Renal cortex interstitium (tissue), 15 donors: Measurements from ENCODE around the gene BOLA2. TPM values are rescaled to one million over a fixed set of nuclear protein-coding genes. Genes with fewer than 3 reads are reported as not detected.
"Not testable (repeated sequence)": the region's sequence is repeated elsewhere in the genome, so short reads cannot be mapped to it uniquely, and the experiment has no call there.

Experiments used
- DNase-seq, 11 donors: peaks; one replicate each; pipeline ENCODE4 v3.0.0-alpha.2; 2013; ENCODE audit warnings: low read depth in 9 of 11, low spot score in 4 of 11; ENCODE audit errors: extremely low read depth in 1 of 11
- long read RNA-seq, 16 experiments: transcript quantifications; one replicate each; lab custom pipeline, GENCODE V29; 2026
- polyA plus RNA-seq, 3 donors: library from polyadenylated mRNA; unstranded; fragments of 120-200 nt; gene quantifications; one replicate each; pipeline ENCODE4 v1.2.1, GENCODE V29; 2013; ENCODE audit not compliant: insufficient read length in 3 of 3

BOLA2 gene
- polyA plus RNA-seq = 1 to 10 TPM; 5.0 to 5.3 (median 5.0) TPM
- long read RNA-seq, donor 1, transcript BOLA2-201 (3 exons, 1,012 nt) = major isoform, 10 of 10 reads
- long read RNA-seq, donor 1, partial matches to known transcripts = 0 of 10 reads
- long read RNA-seq, donor 1, other reads (novel, unspliced or antisense) = 0 of 10 reads
- long read RNA-seq, donor 2, transcript BOLA2-201 (3 exons, 1,012 nt) = major isoform, 11 of 11 reads
- long read RNA-seq, donor 2, partial matches to known transcripts = 0 of 11 reads
- long read RNA-seq, donor 2, other reads (novel, unspliced or antisense) = 0 of 11 reads
- long read RNA-seq, donor 3, transcript BOLA2-201 (3 exons, 1,012 nt) = major isoform, 15 of 59 reads
- long read RNA-seq, donor 3, partial matches to known transcripts = 20 of 59 reads
- long read RNA-seq, donor 3, other reads (novel, unspliced or antisense) = 24 of 59 reads
- long read RNA-seq, donor 4, transcript BOLA2-201 (3 exons, 1,012 nt) = major isoform, 9 of 9 reads
- long read RNA-seq, donor 4, partial matches to known transcripts = 0 of 9 reads
- long read RNA-seq, donor 4, other reads (novel, unspliced or antisense) = 0 of 9 reads
- long read RNA-seq, donor 5 = 0 reads
- long read RNA-seq, donor 6, transcript BOLA2-201 (3 exons, 1,012 nt) = major isoform, 14 of 14 reads
- long read RNA-seq, donor 6, partial matches to known transcripts = 0 of 14 reads
- long read RNA-seq, donor 6, other reads (novel, unspliced or antisense) = 0 of 14 reads
- long read RNA-seq, donor 7, transcript BOLA2-201 (3 exons, 1,012 nt) = major isoform, 21 of 31 reads
- long read RNA-seq, donor 7, partial matches to known transcripts = 10 of 31 reads
- long read RNA-seq, donor 7, other reads (novel, unspliced or antisense) = 0 of 31 reads
- long read RNA-seq, donor 8 = 0 reads
- long read RNA-seq, donor 9, transcript BOLA2-201 (3 exons, 1,012 nt) = major isoform, 16 of 16 reads
- long read RNA-seq, donor 9, partial matches to known transcripts = 0 of 16 reads
- long read RNA-seq, donor 9, other reads (novel, unspliced or antisense) = 0 of 16 reads
- long read RNA-seq, donor 10, transcript BOLA2-201 (3 exons, 1,012 nt) = major isoform, 20 of 43 reads
- long read RNA-seq, donor 10, partial matches to known transcripts = 23 of 43 reads
- long read RNA-seq, donor 10, other reads (novel, unspliced or antisense) = 0 of 43 reads
- long read RNA-seq, donor 11, transcript BOLA2-201 (3 exons, 1,012 nt) = major isoform, 11 of 16 reads
- long read RNA-seq, donor 11, partial matches to known transcripts = 5 of 16 reads
- long read RNA-seq, donor 11, other reads (novel, unspliced or antisense) = 0 of 16 reads
- long read RNA-seq, donor 12, transcript BOLA2-201 (3 exons, 1,012 nt) = major isoform, 8 of 8 reads
- long read RNA-seq, donor 12, partial matches to known transcripts = 0 of 8 reads
- long read RNA-seq, donor 12, other reads (novel, unspliced or antisense) = 0 of 8 reads
- long read RNA-seq, donor 13 = 0 reads
- long read RNA-seq, donor 14, transcript BOLA2-201 (3 exons, 1,012 nt) = major isoform, 13 of 39 reads
- long read RNA-seq, donor 14, partial matches to known transcripts = 5 of 39 reads
- long read RNA-seq, donor 14, other reads (novel, unspliced or antisense) = 21 of 39 reads
- long read RNA-seq, donor 15, transcript BOLA2-201 (3 exons, 1,012 nt) = major isoform, 5 of 5 reads
- long read RNA-seq, donor 15, partial matches to known transcripts = 0 of 5 reads
- long read RNA-seq, donor 15, other reads (novel, unspliced or antisense) = 0 of 5 reads
- long read RNA-seq, donor 16, transcript BOLA2-201 (3 exons, 1,012 nt) = major isoform, 37 of 44 reads
- long read RNA-seq, donor 16, partial matches to known transcripts = 7 of 44 reads
- long read RNA-seq, donor 16, other reads (novel, unspliced or antisense) = 0 of 44 reads

- DNase-seq = not testable (repeated sequence)
These were observed at the start of gene BOLA2, which contains the start of gene SLX1B for GRCh38 chr16:29454269-29454668. BOLA2 (minus strand) TSS chr16:29454351; CDS start chr16:29454253, 98 bp downstream. SLX1B (plus strand) TSS chr16:29454533.

GRCh38 chr16:29482276-29482675 is 28.1 kb upstream of the BOLA2 start:
- DNase-seq = not testable (repeated sequence)

GRCh38 chr16:29472065-29472464 is 17.9 kb upstream of the BOLA2 start:
- not testable (repeated sequence) for DNase-seq

GRCh38 chr16:29469660-29470059 is 15.5 kb upstream of the BOLA2 start:
- not testable (repeated sequence) for DNase-seq

- DNase-seq = not testable (repeated sequence)
These were observed 13.7 kb upstream of the BOLA2 start for GRCh38 chr16:29467654-29468366.

- not testable (repeated sequence) for DNase-seq
These were observed 12.8 kb upstream of the BOLA2 start for GRCh38 chr16:29466904-29467303.

- DNase-seq = not testable (repeated sequence)
These were observed 12.1 kb upstream of the BOLA2 start for GRCh38 chr16:29465985-29466824.

- not testable (repeated sequence) for DNase-seq
These were observed 6.5 kb upstream of the BOLA2 start for GRCh38 chr16:29460647-29461030.

GRCh38 chr16:29459706-29460646 is 5.8 kb upstream of the BOLA2 start, which contains the start of gene SULT1A4:
SULT1A4 (plus strand) TSS chr16:29459913; CDS start chr16:29461386, 1,473 bp downstream.
- not testable (repeated sequence) for DNase-seq

- not testable (repeated sequence) for DNase-seq
These were observed 3.5 kb upstream of the BOLA2 start for GRCh38 chr16:29457660-29458059.

GRCh38 chr16:29454828-29455227 is 677 bp upstream of the BOLA2 start:
- DNase-seq = not testable (repeated sequence)

GRCh38 chr16:29453754-29454153 is 397 bp downstream of the BOLA2 start:
- not testable (repeated sequence) for DNase-seq

- not testable (repeated sequence) for DNase-seq
These were observed 28.8 kb downstream of the BOLA2 start for GRCh38 chr16:29425390-29425789.

- not testable (repeated sequence) for DNase-seq
These were observed 30.6 kb downstream of the BOLA2 start for GRCh38 chr16:29423587-29423986.

GRCh38 chr16:29405249-29405648 is 48.9 kb downstream of the BOLA2 start:
- DNase-seq = not testable (repeated sequence)
